ENCODE results near the gene NAALADL1. TPM values are rescaled to one million over a fixed set of nuclear protein-coding genes. Genes with fewer than 3 reads are reported as not detected.
A peak's percentile ranks its signal among the peaks of the same experiment; 100 is the strongest.

The NAALADL1 gene
- total and polyA plus RNA-seq, 2 experiments from 2014 or later, result 11.1 to 13.7 TPM

DNA sequence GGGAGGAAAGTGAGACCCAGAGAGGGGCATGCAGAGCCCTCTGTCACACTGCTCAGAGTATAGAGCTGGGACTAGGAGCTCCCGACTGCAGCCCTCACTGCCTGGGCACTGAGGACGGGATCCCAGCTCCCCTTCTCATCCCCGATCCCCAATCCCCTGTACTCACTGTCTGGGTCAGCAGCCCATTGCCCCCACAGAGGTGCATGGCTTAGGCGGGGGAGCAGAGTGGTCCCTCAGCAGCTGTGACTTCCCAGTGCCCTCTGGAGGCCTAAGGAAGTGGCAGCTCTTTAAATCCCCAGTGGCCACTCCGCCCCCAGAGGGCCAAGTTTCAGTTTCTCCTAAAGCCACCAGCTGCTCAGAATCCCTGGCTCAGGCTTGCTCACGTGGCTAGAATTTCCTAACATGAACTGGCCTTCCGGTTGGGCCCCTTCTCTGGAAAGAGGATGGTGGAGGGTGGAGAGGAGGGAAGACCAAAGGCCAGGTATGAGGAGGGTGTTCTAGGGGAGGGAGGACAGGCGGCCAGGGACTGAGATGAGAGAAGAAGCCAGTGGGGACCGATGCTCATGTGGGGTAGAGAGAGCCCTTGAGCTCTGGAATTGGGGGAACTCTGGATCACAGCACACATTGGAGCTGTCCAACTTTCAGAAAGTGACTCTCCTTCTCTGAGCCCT, 61.5 kb downstream of the NAALADL1 start, which contains the start of gene BATF2:
Gene BATF2, minus strand, starts transcription at position 262 of the 671 bp plus-strand sequence. Its CDS starts 57 bp downstream, at position 205.
- TF ChIP-seq, protein P1, sequence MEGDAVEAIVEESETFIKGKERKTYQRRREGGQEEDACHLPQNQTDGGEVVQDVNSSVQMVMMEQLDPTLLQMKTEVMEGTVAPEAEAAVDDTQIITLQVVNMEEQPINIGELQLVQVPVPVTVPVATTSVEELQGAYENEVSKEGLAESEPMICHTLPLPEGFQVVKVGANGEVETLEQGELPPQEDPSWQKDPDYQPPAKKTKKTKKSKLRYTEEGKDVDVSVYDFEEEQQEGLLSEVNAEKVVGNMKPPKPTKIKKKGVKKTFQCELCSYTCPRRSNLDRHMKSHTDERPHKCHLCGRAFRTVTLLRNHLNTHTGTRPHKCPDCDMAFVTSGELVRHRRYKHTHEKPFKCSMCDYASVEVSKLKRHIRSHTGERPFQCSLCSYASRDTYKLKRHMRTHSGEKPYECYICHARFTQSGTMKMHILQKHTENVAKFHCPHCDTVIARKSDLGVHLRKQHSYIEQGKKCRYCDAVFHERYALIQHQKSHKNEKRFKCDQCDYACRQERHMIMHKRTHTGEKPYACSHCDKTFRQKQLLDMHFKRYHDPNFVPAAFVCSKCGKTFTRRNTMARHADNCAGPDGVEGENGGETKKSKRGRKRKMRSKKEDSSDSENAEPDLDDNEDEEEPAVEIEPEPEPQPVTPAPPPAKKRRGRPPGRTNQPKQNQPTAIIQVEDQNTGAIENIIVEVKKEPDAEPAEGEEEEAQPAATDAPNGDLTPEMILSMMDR (conservative IDR thresholded peaks at IDR 0.05; ENCODE audit: low read depth in 2 of 2), result peak; percentile 58 to 78
- TF ChIP-seq ZNF114 (CRISPR knock-in tag; IDR thresholded peaks at IDR 0.05), result no peak
- peak; percentile 34 for TF ChIP-seq REST (IDR thresholded peaks at IDR 0.05; ENCODE audit: unreplicated experiment)
- TF ChIP-seq ZNF331 (CRISPR knock-in tag; IDR thresholded peaks at IDR 0.05; ENCODE audit: low read depth), result no peak
- no peak for TF ChIP-seq ETS1 (IDR thresholded peaks at IDR 0.05)
- peak; percentile 36; the same call in 1 of the 2 replicates for TF ChIP-seq POLR2AphosphoS5 (IDR thresholded peaks at IDR 0.05; ENCODE audit: low read depth)
- Histone ChIP-seq H3K4me3 (peak within 1 kb of the TSS; percentile 26; the same call in 1 of the 2 replicates), H3K4me2 (peak within 1 kb of the TSS; percentile 61), H2AFZ (peak within 1 kb of the TSS; percentile 97), H3K27me3 (ENCODE audit: insufficient read depth) (no peaks in the 10 kb centered on the region), H3K36me3 (ENCODE audit: insufficient read depth) (no peaks in the 10 kb centered on the region), H3K9me2 (ENCODE audit: insufficient read depth) (no peaks in the 10 kb centered on the region), H4K20me1 (replicated peaks; ENCODE audit: insufficient read depth) (no peaks in the 10 kb centered on the region), H3K4me1 (ENCODE audit: insufficient read depth) (peaks cover 11% of the 10 kb centered on the region), H3K27ac (ENCODE audit: low read depth) (0 out of 2 replicates have a peak within 1 kb of the TSS, but pooled peaks have one; percentile 26), H3K79me2 (replicated peaks; ENCODE audit: insufficient read depth) (no peaks in the 10 kb centered on the region), H3F3A (replicated peaks; ENCODE audit: low read depth) (no peaks in the 10 kb centered on the region)
- Mint-ChIP-seq H3K4me1 (peaks cover 14% of the 10 kb centered on the region), H3K4me3 (peak within 1 kb of the TSS; percentile 54), H3K27ac (peak within 1 kb of the TSS; percentile 86), H3K36me3 (ENCODE audit: low read depth) (no peaks in the 10 kb centered on the region), H3K9me3 (no peaks in the 10 kb centered on the region), H3K27me3 (ENCODE audit: insufficient read depth, low read depth, poor library complexity) (peaks cover 7% of the 10 kb centered on the region)
- peak; percentile 96 for ATAC-seq
- DNase-seq (ENCODE audit: low spot score), result peak; percentile 94

DNA sequence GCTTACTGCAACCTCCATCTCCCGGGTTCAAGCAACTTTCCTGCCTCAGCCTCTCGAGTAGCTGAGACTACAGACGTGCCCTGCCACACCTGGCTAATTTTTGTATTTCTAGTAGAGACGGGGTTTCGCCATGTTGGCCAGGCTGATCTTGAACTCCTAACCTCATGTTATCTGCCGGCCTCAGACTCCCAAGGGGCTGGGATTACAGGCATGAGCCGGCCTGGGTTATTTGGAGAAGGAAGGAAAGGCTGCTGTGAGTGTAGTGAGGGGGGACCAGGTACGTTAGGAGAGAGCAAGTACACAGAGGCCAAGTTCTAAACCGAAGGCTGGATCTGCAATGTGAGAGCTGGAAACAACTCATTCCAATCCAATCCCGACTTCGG, 62.0 kb downstream of the NAALADL1 start:
- peaks cover 10% of the 10 kb centered on the region for H3K27me3 Mint-ChIP-seq (ENCODE audit: insufficient read depth, low read depth, poor library complexity)
- H3K4me1 ChIP-seq (ENCODE audit: insufficient read depth), result peaks cover 11% of the 10 kb centered on the region
- no peaks in the 10 kb centered on the region for H3K9me3 Mint-ChIP-seq
- H3K4me3 ChIP-seq, result peak overlapping the region; percentile 26; the same call in 1 of the 2 replicates
- H2AFZ ChIP-seq, result peak overlapping the region; percentile 95
- DNase-seq (ENCODE audit: low spot score) (no peak), ATAC-seq (no peak)
- peak overlapping the region; percentile 61 for H3K4me2 ChIP-seq
- 0 out of 2 replicates have a peak overlapping the region, but pooled peaks have one; percentile 26 for H3K27ac ChIP-seq (ENCODE audit: low read depth)
- H4K20me1 ChIP-seq (replicated peaks; ENCODE audit: insufficient read depth), result no peaks in the 10 kb centered on the region
- H3K4me3 Mint-ChIP-seq, result peak overlapping the region; percentile 54
- H3F3A ChIP-seq (replicated peaks; ENCODE audit: low read depth), result no peaks in the 10 kb centered on the region
- H3K9me2 ChIP-seq (ENCODE audit: insufficient read depth), result no peaks in the 10 kb centered on the region
- no peaks in the 10 kb centered on the region for H3K27me3 ChIP-seq (ENCODE audit: insufficient read depth)
- H3K36me3 Mint-ChIP-seq (ENCODE audit: low read depth), result no peaks in the 10 kb centered on the region
- H3K36me3 ChIP-seq (ENCODE audit: insufficient read depth), result no peaks in the 10 kb centered on the region
- peak overlapping the region; percentile 86 for H3K27ac Mint-ChIP-seq
- no peaks in the 10 kb centered on the region for H3K79me2 ChIP-seq (replicated peaks; ENCODE audit: insufficient read depth)
- H3K4me1 Mint-ChIP-seq, result peaks cover 14% of the 10 kb centered on the region
- TF ChIP-seq ZNF114 (CRISPR knock-in tag; IDR thresholded peaks at IDR 0.05), result no peak
- TF ChIP-seq, protein P1 (conservative IDR thresholded peaks at IDR 0.05; ENCODE audit: low read depth in 2 of 2), result no peak
- no peak for TF ChIP-seq JUNB (IDR thresholded peaks at IDR 0.05; ENCODE audit: unreplicated experiment)
- TF ChIP-seq ETS1 (IDR thresholded peaks at IDR 0.05), result no peak
- TF ChIP-seq STAT1 (IDR thresholded peaks at IDR 0.05; ENCODE audit: unreplicated experiment), result no peak
- TF ChIP-seq POLR2AphosphoS5 (IDR thresholded peaks at IDR 0.05; ENCODE audit: low read depth), result no peak
- no peak for TF ChIP-seq NANOG (IDR thresholded peaks at IDR 0.05; ENCODE audit: borderline replicate concordance)
- no peak for TF ChIP-seq EZH2phosphoT487 (IDR thresholded peaks at IDR 0.05; ENCODE audit: unreplicated experiment)
- TF ChIP-seq CREB1 (CRISPR knock-in tag; IDR thresholded peaks at IDR 0.05; ENCODE audit: low read depth), result no peak
- no peak for TF ChIP-seq ZNF331 (CRISPR knock-in tag; IDR thresholded peaks at IDR 0.05; ENCODE audit: low read depth)
